ENCODE measurements around the gene ACTL6B. TPM values are rescaled to one million over a fixed set of nuclear protein-coding genes. Genes with fewer than 3 reads are reported as not detected.

Gene ACTL6B
- total and polyA plus RNA-seq, 2 of the 13 experiments (the other 11 are each of a cell fraction or from before 2014, with no cell fraction given): not detected

DNA sequence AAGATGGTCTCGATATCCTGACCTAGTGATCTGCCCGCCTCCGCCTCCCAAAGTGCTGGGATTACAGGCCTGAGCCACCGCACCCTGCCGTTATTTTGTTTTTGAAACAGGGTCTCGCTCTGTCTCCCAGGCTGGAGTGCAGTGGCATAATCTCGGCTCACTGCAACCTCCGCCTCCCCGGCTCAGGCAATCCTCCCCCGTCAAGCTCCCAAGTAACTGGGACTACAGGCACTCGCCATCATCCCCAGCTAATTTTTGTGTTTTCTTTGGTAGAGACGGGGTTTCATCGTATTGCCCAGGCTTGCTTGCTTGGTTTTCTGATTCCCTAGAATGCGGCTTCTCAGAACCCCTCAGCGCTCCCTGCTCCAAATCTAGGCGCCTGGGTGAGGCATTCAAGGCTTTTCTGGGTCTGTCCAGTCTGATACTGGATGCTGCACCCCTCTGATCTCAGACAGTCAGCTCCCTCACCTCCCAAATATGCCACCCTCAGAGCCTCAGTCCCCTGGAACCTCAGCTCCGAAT is 16.2 kb downstream of the ACTL6B start:
- Histone ChIP-seq H3K4me2 (ENCODE audit: low read depth, low read length) (peak overlapping the region; percentile 97), H4K20me1 (ENCODE audit: insufficient read depth, low read length) (no peaks in the 10 kb centered on the region), H2AFZ (ENCODE audit: low read length) (no peak overlapping the region), H3K27ac (ENCODE audit: extremely low read length, insufficient read depth, low read length) (peak overlapping the region; percentile 88), H3K36me3 (replicated peaks in 1 of 2; ENCODE audit: control insufficient read depth in 1 of 2, insufficient read depth in 2 of 2, low read length in 2 of 2) (no peaks in the 10 kb centered on the region), H3K79me2 (ENCODE audit: insufficient read depth, low read length) (no peaks in the 10 kb centered on the region), H3K9ac (ENCODE audit: insufficient read depth, low read depth, low read length) (no peak overlapping the region), H3K4me1 (ENCODE audit: insufficient read depth, low read length) (peaks cover 41% of the 10 kb centered on the region), H3K9me3 (ENCODE audit: low read length) (no peaks in the 10 kb centered on the region), H3K27me3 (ENCODE audit: control insufficient read depth in 1 of 2, insufficient read depth in 2 of 2, low read length in 2 of 2) (peaks cover 0 to 2% of the 10 kb centered on the region in 2 experiments; a peak in 2 of 5 replicates), H3K4me3 (replicated peaks in 1 of 3; ENCODE audit: insufficient read depth in 1 of 3, low read depth in 2 of 3, low read length in 3 of 3) (peak overlapping the region in 1 of 3 experiments; percentile 84; a peak in 1 of 6 replicates)
- ChIA-PET POLR2A (interaction anchor here (1.3 to 1.7 kb wide), 2 partner anchors 18 to 42 kb away, joined by 4 read pairs; no protein-coding TSS in a partner anchor), CTCF (ENCODE audit: low intra/inter-chr PET ratio, low total read pairs) (no interaction called here)
- no peak for FAIRE-seq
- ATAC-seq: no peak
- in situ Hi-C loops (cut with HindIII; ENCODE audit: extremely low pct_ligation_motif_present, low pct_unique_long_range_greater_than_20kb): no loop called here
- no TSS peak for BruUV-seq (replicated peaks)
- DNase-seq (ENCODE audit: low spot score): no peak
- WGBS (ENCODE audit: low lambda C conversion rate): 93% methylated on average over 16 of the region's 17 CpGs
- TF ChIP-seq MED13 (CRISPR knock-in tag; IDR thresholded peaks at IDR 0.05) (no peak), JUNB (CRISPR knock-in tag; IDR thresholded peaks at IDR 0.05; ENCODE audit: borderline replicate concordance) (no peak), KLF13 (CRISPR knock-in tag; IDR thresholded peaks at IDR 0.05) (no peak), ZNF343 (CRISPR knock-in tag; IDR thresholded peaks at IDR 0.05) (no peak), ZBTB14 (CRISPR knock-in tag; IDR thresholded peaks at IDR 0.05) (no peak)
- TF ChIP-seq, protein P1, sequence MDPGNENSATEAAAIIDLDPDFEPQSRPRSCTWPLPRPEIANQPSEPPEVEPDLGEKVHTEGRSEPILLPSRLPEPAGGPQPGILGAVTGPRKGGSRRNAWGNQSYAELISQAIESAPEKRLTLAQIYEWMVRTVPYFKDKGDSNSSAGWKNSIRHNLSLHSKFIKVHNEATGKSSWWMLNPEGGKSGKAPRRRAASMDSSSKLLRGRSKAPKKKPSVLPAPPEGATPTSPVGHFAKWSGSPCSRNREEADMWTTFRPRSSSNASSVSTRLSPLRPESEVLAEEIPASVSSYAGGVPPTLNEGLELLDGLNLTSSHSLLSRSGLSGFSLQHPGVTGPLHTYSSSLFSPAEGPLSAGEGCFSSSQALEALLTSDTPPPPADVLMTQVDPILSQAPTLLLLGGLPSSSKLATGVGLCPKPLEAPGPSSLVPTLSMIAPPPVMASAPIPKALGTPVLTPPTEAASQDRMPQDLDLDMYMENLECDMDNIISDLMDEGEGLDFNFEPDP (CRISPR knock-in tag; conservative IDR thresholded peaks at IDR 0.05): 0 out of 2 replicates have a peak, but pooled peaks have one; percentile 11
- intact Hi-C loops (cut with micrococcal nuclease; ENCODE audit: unreplicated experiment): no loop called here
